NT2/D1 (cell line): ENCODE measurements around the gene PRSS38.

Experiments
- DNase-seq: peaks from one replicate; pipeline ENCODE4 v3.0.0-alpha.2; 2011; ENCODE audit warnings: low read depth, low spot score
- H3K27me3 ChIP-seq: 2 replicates; pipeline ENCODE4 v1.6.0; 2011; ENCODE audit warnings: mild to moderate bottlenecking; ENCODE audit not compliant: insufficient read length, insufficient read depth
- H3K36me3 ChIP-seq: 2 replicates; pipeline ENCODE4 v1.6.1; 2011; ENCODE audit warnings: mild to moderate bottlenecking, low read length, mixed read lengths; ENCODE audit not compliant: insufficient read depth, insufficient read length
- H3K4me1 ChIP-seq: 2 replicates; pipeline ENCODE4 v1.5.1; 2011; ENCODE audit not compliant: insufficient read depth, insufficient read length
- H3K4me3 ChIP-seq: 2 replicates; pipeline ENCODE4 v1.5.1; 2011; ENCODE audit warnings: low read depth; ENCODE audit not compliant: insufficient read length
- H3K9ac ChIP-seq: 2 replicates; pipeline ENCODE4 v1.6.0; 2011; ENCODE audit warnings: low read depth; ENCODE audit not compliant: insufficient read length
- H3K9me3 ChIP-seq: 2 replicates; pipeline ENCODE4 v1.5.1; 2011; ENCODE audit warnings: mild to moderate bottlenecking, low read length; ENCODE audit not compliant: insufficient read depth
- SUZ12 ChIP-seq: IDR thresholded peaks from 2 replicates; pipeline ENCODE4 v1.6.1; 2011; ENCODE audit not compliant: insufficient read length, insufficient read depth; ENCODE audit errors: extremely low read depth
- YY1 ChIP-seq: IDR thresholded peaks from 2 replicates; pipeline ENCODE4 v1.6.1; 2011; ENCODE audit not compliant: insufficient read length, insufficient read depth
- ZNF274 ChIP-seq: IDR thresholded peaks from 2 replicates; pipeline ENCODE4 v1.6.1; 2011; ENCODE audit warnings: mild to moderate bottlenecking, low read depth, low read length

The PRSS38 gene

DNA sequence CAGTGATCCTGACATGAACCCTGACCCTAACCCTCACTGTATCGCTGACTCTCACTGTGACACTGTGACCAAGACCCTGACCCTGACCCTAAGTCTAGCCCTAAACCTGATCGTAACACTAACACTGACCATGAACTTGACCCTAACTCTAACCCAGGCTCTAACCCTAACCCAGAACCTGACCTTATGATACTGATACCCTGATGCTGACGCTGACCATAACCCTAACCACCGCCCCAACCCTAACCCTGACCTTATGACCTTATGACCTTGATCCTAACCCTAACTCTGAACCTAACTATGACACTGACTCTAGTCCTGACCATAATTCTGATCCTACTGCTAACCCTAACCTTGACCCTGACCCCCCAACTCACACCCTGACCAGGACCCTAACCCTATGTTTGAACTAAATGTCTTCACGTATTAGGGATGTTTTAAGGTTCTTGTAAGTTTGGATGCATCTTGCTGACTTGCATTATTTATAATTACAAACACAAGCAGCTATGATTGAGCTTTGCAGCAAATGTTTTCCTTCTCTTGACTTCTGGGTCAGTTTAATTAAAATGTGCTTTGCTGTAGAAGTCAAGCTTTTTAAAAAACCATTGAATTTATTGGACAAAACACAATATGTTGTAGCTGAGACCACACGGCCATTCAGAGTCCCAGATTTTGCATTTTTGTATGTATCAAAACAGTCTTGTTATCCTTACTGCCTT lies 23.9 kb upstream of the PRSS38 start:
- no peaks in the 10 kb centered on the region for H3K9me3 ChIP-seq
- no peak overlapping the region for H3K9ac ChIP-seq
- peaks cover 22% of the 10 kb centered on the region for H3K27me3 ChIP-seq
- H3K36me3 ChIP-seq = no peaks in the 10 kb centered on the region
- no peak for TF ChIP-seq SUZ12
- TF ChIP-seq ZNF274 = no peak
- no peak for TF ChIP-seq YY1
- no peak for DNase-seq
- H3K4me3 ChIP-seq = no peak overlapping the region
- H3K4me1 ChIP-seq = peaks cover 39% of the 10 kb centered on the region

DNA sequence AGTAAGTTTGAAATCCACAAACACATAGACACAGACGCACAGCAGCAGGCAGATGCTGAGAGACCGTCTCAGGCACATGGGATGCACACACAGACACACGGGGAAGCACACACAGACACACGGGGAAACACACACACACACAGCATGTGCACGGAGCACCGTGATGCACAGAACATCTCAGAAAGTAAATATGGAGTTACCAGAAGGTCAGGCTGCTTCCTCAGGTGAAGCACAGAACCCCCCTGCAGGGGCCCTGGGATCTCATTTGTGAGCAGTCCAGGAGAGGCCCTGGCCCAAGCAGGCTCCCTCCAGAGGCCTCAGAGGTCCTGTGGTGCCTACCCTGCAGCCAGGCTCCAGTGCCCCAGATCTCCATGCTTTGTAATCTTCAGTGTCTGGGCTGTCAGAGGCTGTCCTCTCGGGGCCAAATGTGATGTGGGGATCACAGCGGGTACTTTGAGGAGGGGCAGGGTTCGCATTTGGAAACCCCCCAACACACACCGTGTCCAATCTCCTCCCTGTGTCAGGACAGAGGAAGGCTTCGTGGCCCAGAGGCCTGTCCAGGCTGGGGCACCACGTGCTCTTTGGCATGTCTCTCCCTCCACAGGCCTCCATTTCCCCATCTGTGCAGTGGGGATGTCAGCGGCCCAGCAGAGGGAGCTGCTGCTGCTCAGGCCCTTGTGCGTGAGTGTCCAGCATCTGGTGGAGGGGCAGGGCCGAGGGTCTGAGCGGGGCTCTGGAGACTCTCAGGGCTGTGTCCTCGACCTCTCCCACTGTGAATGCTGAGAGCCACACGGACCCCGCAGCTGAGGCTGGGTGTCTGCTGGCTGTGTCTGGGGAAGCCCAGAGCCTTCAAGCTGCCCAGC lies 23.0 kb upstream of the PRSS38 start:
- no peak overlapping the region for H3K4me3 ChIP-seq
- DNase-seq = no peak
- TF ChIP-seq ZNF274 = no peak
- TF ChIP-seq YY1 = no peak
- no peak for TF ChIP-seq SUZ12
- peaks cover 33% of the 10 kb centered on the region for H3K4me1 ChIP-seq
- H3K27me3 ChIP-seq = peaks cover 14% of the 10 kb centered on the region
- H3K36me3 ChIP-seq = no peaks in the 10 kb centered on the region
- H3K9ac ChIP-seq = peak overlapping the region; percentile 69
- H3K9me3 ChIP-seq = no peaks in the 10 kb centered on the region

GRCh38 chr1:227793079-227793947 lies 22.2 kb upstream of the PRSS38 start:
- Histone ChIP-seq H3K36me3 (no peaks in the 10 kb centered on the region), H3K27me3 (peaks cover 14% of the 10 kb centered on the region), H3K4me1 (peaks cover 33% of the 10 kb centered on the region), H3K4me3 (no peak overlapping the region), H3K9me3 (no peaks in the 10 kb centered on the region), H3K9ac (peak overlapping the region; percentile 69)
- no peak for DNase-seq
- TF ChIP-seq SUZ12 (no peak), ZNF274 (no peak), YY1 (no peak)

GRCh38 chr1:227793948-227794816 lies 21.3 kb upstream of the PRSS38 start:
- H3K4me3 ChIP-seq = no peak overlapping the region
- H3K36me3 ChIP-seq = no peaks in the 10 kb centered on the region
- H3K9me3 ChIP-seq = no peaks in the 10 kb centered on the region
- H3K4me1 ChIP-seq = peaks cover 33% of the 10 kb centered on the region
- no peak for TF ChIP-seq SUZ12
- TF ChIP-seq YY1 = peak; percentile 38
- peak; percentile 91 for DNase-seq
- peak overlapping the region; percentile 71 for H3K9ac ChIP-seq
- H3K27me3 ChIP-seq = peaks cover 15% of the 10 kb centered on the region

GRCh38 chr1:227794817-227795192 lies 20.7 kb upstream of the PRSS38 start:
- H3K4me3 ChIP-seq = no peak overlapping the region

GRCh38 chr1:227795732-227796131 lies 19.7 kb upstream of the PRSS38 start:
- peaks cover 9% of the 10 kb centered on the region for H3K27me3 ChIP-seq
- H3K4me1 ChIP-seq = peaks cover 25% of the 10 kb centered on the region
- no peak for DNase-seq
- H3K4me3 ChIP-seq = no peak overlapping the region
- TF ChIP-seq YY1 (no peak), SUZ12 (no peak), ZNF274 (no peak)
- no peak overlapping the region for H3K9ac ChIP-seq
- H3K36me3 ChIP-seq = no peaks in the 10 kb centered on the region
- H3K9me3 ChIP-seq = no peaks in the 10 kb centered on the region

More at GRCh38 chr1:227794817-227795192, 20.7 kb upstream of the PRSS38 start:
- no peak for DNase-seq
- no peaks in the 10 kb centered on the region for H3K9me3 ChIP-seq
- H3K27me3 ChIP-seq = peaks cover 9% of the 10 kb centered on the region
- H3K4me1 ChIP-seq = peaks cover 29% of the 10 kb centered on the region
- peak overlapping the region; percentile 71 for H3K9ac ChIP-seq
- no peaks in the 10 kb centered on the region for H3K36me3 ChIP-seq
- TF ChIP-seq SUZ12 (no peak), ZNF274 (no peak), YY1 (no peak)
